ENCODE results near the gene HYOU1.

DNA sequence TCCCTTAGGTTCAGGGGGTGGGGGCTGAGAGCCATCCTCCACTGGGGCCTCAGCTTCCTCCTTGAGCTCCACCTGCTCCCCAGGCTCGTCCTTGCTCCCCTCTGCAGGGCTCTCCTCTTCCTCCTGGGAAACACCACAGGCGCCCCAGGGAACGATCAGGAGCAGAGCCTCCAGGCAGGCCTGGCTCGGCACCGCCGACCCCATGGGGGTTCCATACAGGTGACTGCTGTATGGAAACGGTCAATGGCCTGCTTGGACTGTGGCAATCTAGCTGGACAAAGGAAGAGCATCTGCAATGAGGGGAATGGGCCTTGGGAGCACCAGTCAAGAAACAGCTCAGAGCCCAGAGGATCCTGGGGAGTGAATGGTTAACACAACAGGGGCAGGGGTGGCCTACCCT lies 7.9 kb downstream of the HYOU1 start:
- TF ChIP-seq, protein P1, sequence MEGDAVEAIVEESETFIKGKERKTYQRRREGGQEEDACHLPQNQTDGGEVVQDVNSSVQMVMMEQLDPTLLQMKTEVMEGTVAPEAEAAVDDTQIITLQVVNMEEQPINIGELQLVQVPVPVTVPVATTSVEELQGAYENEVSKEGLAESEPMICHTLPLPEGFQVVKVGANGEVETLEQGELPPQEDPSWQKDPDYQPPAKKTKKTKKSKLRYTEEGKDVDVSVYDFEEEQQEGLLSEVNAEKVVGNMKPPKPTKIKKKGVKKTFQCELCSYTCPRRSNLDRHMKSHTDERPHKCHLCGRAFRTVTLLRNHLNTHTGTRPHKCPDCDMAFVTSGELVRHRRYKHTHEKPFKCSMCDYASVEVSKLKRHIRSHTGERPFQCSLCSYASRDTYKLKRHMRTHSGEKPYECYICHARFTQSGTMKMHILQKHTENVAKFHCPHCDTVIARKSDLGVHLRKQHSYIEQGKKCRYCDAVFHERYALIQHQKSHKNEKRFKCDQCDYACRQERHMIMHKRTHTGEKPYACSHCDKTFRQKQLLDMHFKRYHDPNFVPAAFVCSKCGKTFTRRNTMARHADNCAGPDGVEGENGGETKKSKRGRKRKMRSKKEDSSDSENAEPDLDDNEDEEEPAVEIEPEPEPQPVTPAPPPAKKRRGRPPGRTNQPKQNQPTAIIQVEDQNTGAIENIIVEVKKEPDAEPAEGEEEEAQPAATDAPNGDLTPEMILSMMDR (IDR thresholded peaks at IDR 0.05 in 8 of 11, conservative IDR thresholded peaks at IDR 0.05 in 3 of 11) = no peak
- no peak for TF ChIP-seq POLR2A (IDR thresholded peaks at IDR 0.05)
